GM12865 (cell line): ENCODE results near the gene LIN28A.

Source experiments
- DNase-seq: peaks from one replicate; pipeline ENCODE4 v3.0.0; 2010; ENCODE audit warnings: low read depth
- H3K4me3 ChIP-seq: 2 replicates; pipeline ENCODE4 v1.5.1; 2011; ENCODE audit warnings: mild to moderate bottlenecking, low read depth, low read length, control low read depth
- CTCF ChIP-seq: IDR thresholded peaks from 2 replicates; pipeline ENCODE4 v1.5.1; 2011; ENCODE audit warnings: low read length, control low read depth, low read depth, inconsistent platforms; ENCODE audit not compliant: insufficient read depth; ENCODE audit errors: missing control alignments

The LIN28A gene

GRCh38 chr1:26432793-26433192 lies 22.2 kb downstream of the LIN28A start:
- no peak for DNase-seq
- TF ChIP-seq CTCF: no peak
- peak overlapping the region; percentile 85 for H3K4me3 ChIP-seq

- DNase-seq: no peak
- no peak overlapping the region for H3K4me3 ChIP-seq
- TF ChIP-seq CTCF: no peak
Measured at GRCh38 chr1:26434161-26434752, 23.6 kb downstream of the LIN28A start.

- TF ChIP-seq CTCF: no peak
- no peak for DNase-seq
- no peak overlapping the region for H3K4me3 ChIP-seq
Measured at GRCh38 chr1:26438041-26438440, 27.4 kb downstream of the LIN28A start.

- no peak overlapping the region for H3K4me3 ChIP-seq
- no peak for TF ChIP-seq CTCF
- DNase-seq: no peak
Measured at GRCh38 chr1:26440259-26440658, 29.6 kb downstream of the LIN28A start.

- TF ChIP-seq CTCF: no peak
- DNase-seq: no peak
- H3K4me3 ChIP-seq: no peak overlapping the region
Measured at GRCh38 chr1:26449868-26450267, 39.3 kb downstream of the LIN28A start.

GRCh38 chr1:26450908-26451307 lies 40.3 kb downstream of the LIN28A start:
- no peak for DNase-seq
- TF ChIP-seq CTCF: no peak
- no peak overlapping the region for H3K4me3 ChIP-seq
